ENCODE data around the gene SMOC2. TPM values are rescaled to one million over a fixed set of nuclear protein-coding genes. Genes with fewer than 3 reads are reported as not detected.

Gene SMOC2
- total and polyA plus RNA-seq, 2 of the 13 experiments (the other 11 are each of a cell fraction or from before 2014, with no cell fraction given) = not detected

DNA sequence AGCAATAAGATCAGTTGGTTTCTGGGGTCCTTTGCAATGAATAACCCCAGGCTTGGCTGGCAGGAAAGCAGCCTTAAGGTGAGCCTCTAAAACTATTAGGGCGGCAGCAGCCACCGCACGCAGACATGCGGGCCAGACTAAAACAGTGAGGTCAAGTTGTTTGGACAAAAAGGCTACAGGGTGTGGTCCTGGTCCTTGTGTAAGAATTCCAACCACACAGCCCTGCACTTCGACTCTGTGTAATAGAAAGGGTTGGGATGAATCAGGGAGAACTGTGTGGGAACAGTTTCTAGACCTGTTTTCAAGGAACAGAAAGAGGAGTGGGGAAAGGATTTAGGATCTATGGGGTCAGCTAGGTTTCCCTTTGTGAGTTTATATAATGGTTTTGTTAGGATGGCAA, 237.6 kb downstream of the SMOC2 start:
- in situ Hi-C loops (cut with HindIII; ENCODE audit: extremely low pct_ligation_motif_present, low pct_unique_long_range_greater_than_20kb) = no loop called here
- H3K4me2 ChIP-seq (ENCODE audit: low read depth, low read length) = no peak overlapping the region
- DNase-seq (ENCODE audit: low spot score) = no peak
- no peak overlapping the region for H3K27ac ChIP-seq (ENCODE audit: extremely low read length, insufficient read depth, low read length)
- no peak overlapping the region for H3K4me3 ChIP-seq (replicated peaks in 1 of 3; ENCODE audit: insufficient read depth in 1 of 3, low read depth in 2 of 3, low read length in 3 of 3)
- no peak for FAIRE-seq
- TF ChIP-seq ZNF646 (CRISPR knock-in tag; IDR thresholded peaks at IDR 0.05) = no peak
- TF ChIP-seq MYNN (CRISPR knock-in tag; IDR thresholded peaks at IDR 0.05; ENCODE audit: low read depth) = no peak
- no peak for TF ChIP-seq PBX2 (CRISPR knock-in tag; IDR thresholded peaks at IDR 0.05)
- no peak for TF ChIP-seq ARNT2 (CRISPR knock-in tag; IDR thresholded peaks at IDR 0.05; ENCODE audit: low read depth)
- no peak for TF ChIP-seq SIX4 (CRISPR knock-in tag; IDR thresholded peaks at IDR 0.05)
- TF ChIP-seq BCL6 (CRISPR knock-in tag; IDR thresholded peaks at IDR 0.05) = no peak
- TF ChIP-seq, protein P1, sequence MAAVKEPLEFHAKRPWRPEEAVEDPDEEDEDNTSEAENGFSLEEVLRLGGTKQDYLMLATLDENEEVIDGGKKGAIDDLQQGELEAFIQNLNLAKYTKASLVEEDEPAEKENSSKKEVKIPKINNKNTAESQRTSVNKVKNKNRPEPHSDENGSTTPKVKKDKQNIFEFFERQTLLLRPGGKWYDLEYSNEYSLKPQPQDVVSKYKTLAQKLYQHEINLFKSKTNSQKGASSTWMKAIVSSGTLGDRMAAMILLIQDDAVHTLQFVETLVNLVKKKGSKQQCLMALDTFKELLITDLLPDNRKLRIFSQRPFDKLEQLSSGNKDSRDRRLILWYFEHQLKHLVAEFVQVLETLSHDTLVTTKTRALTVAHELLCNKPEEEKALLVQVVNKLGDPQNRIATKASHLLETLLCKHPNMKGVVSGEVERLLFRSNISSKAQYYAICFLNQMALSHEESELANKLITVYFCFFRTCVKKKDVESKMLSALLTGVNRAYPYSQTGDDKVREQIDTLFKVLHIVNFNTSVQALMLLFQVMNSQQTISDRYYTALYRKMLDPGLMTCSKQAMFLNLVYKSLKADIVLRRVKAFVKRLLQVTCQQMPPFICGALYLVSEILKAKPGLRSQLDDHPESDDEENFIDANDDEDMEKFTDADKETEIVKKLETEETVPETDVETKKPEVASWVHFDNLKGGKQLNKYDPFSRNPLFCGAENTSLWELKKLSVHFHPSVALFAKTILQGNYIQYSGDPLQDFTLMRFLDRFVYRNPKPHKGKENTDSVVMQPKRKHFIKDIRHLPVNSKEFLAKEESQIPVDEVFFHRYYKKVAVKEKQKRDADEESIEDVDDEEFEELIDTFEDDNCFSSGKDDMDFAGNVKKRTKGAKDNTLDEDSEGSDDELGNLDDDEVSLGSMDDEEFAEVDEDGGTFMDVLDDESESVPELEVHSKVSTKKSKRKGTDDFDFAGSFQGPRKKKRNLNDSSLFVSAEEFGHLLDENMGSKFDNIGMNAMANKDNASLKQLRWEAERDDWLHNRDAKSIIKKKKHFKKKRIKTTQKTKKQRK (IDR thresholded peaks at IDR 0.05; ENCODE audit: low read length) = no peak
- peaks cover 0 to 57% of the 10 kb centered on the region in 2 experiments; a peak in 4 of 5 replicates for H3K27me3 ChIP-seq (ENCODE audit: control insufficient read depth in 1 of 2, insufficient read depth in 2 of 2, low read length in 2 of 2)
- H3K36me3 ChIP-seq (replicated peaks in 1 of 2; ENCODE audit: control insufficient read depth in 1 of 2, insufficient read depth in 2 of 2, low read length in 2 of 2) = no peaks in the 10 kb centered on the region
- H2AFZ ChIP-seq (ENCODE audit: low read length) = no peak overlapping the region
- intact Hi-C loops (cut with micrococcal nuclease; ENCODE audit: unreplicated experiment) = no loop called here
- CTCF ChIA-PET (ENCODE audit: low intra/inter-chr PET ratio, low total read pairs) = no interaction called here
- no peaks in the 10 kb centered on the region for H3K79me2 ChIP-seq (ENCODE audit: insufficient read depth, low read length)
- POLR2A ChIA-PET = no interaction called here
- BruUV-seq (replicated peaks) = no TSS peak
- no peaks in the 10 kb centered on the region for H3K9me3 ChIP-seq (ENCODE audit: low read length)
- H4K20me1 ChIP-seq (ENCODE audit: insufficient read depth, low read length) = no peaks in the 10 kb centered on the region
- no peaks in the 10 kb centered on the region for H3K4me1 ChIP-seq (ENCODE audit: insufficient read depth, low read length)
- no peak for ATAC-seq
- H3K9ac ChIP-seq (ENCODE audit: insufficient read depth, low read depth, low read length) = no peak overlapping the region
- 2% methylated on average over 5 of the region's 5 CpGs for WGBS (ENCODE audit: low lambda C conversion rate)

Measured in HepG2 (cell line).